ENCODE measurements around the gene SALL1. TPM values are rescaled to one million over a fixed set of nuclear protein-coding genes. Genes with fewer than 3 reads are reported as not detected.

Gene SALL1
- total RNA-seq: 0.36 and 0.81 TPM in 2 replicates

GRCh38 chr16:51150888-51151320 is at the start of gene SALL1:
Gene SALL1 (minus strand): TSS chr16:51151270. CDS start chr16:51151241, 29 bp downstream.

